NCI-H1694 (cell line): ENCODE data around the gene RPL39.
"Not testable (repeated sequence)": the region's sequence is repeated elsewhere in the genome, so short reads cannot be mapped to it uniquely, and the experiment has no call there.

Experiments used
- DNase-seq: peaks from one replicate; lab custom pipeline; 2025; lab: John Stamatoyannopoulos, UW

The RPL39 gene

GRCh38 chrX:119791437-119792231 lies at the start of gene RPL39:
Gene RPL39, minus strand, starts transcription at chrX:119791630. Its CDS starts 54 bp downstream, at chrX:119791576.
- DNase-seq: peak; percentile 91

GRCh38 chrX:119833905-119834304 lies 42.5 kb upstream of the RPL39 start:
- no peak for DNase-seq

- DNase-seq: no peak
Observed at GRCh38 chrX:119828446-119828845, 37.0 kb upstream of the RPL39 start.

DNA sequence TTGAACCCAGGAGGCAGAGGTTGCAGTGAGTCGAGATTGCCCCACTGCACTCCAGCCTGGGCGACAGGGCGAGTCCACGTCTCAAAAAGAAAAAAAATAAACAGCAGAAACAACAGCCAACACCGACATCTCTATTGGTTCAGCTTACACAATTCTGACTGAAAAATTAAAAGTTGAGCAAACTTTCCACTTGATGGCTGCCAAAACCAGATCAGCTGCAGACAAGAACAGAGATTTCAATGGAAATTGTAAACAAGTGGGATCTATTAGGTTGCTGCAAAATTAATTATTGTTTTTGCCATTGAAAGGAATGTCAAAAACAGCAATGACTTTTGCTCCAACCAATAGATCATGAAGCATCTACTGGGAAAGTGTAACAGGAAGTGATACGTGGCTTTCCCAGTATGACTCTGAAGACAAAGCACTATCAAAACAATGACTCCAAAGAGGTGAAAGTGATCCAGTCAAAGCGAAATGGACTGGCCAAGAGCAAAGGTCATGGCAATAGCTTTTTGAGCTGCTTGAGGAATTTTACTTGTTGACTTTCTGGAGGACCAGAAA lies 35.0 kb upstream of the RPL39 start:
- DNase-seq: no peak

- not testable (repeated sequence) for DNase-seq
Observed at GRCh38 chrX:119824221-119824620, 32.8 kb upstream of the RPL39 start.

DNA sequence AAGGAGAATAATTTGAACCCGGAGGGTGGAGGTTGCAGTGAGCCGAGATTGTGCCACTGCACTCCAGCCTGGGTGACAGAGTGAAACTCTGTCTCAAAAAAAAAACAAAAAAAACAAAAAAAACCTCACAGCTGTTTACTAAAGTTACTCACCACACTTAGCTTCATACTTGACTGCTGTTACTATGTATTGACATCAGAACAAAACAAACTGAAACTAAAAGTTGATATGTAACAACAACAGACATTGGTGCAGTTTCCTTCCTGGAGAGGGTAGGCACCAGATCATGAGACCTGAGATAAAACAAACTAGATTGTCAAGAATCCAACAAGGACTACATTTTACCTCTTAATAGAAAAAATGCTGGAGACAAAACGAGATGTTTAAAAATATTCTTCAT lies 30.3 kb upstream of the RPL39 start:
- not testable (repeated sequence) for DNase-seq

- no peak for DNase-seq
Observed at GRCh38 chrX:119817130-119817690, 25.8 kb upstream of the RPL39 start.

DNA sequence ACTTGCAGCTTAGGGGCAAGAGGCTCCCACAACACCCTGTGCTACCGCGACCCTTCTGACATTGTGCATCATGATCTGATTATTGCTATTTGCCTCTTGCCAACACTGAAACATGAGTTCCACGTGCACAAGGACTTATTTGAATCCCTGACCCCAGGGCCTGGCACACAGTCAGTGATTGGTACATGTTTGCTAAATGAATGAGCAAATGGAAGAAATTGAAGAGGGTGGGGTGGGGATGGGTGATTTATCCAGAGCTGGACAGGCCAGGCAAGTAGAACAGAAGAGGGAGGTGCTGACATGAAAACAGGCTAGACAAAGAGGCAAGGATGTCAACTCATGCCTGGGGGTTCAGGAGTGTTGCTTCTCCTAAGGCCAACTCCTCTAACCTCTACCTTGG lies 24.9 kb upstream of the RPL39 start:
- no peak for DNase-seq

- DNase-seq: no peak
Observed at GRCh38 chrX:119809185-119809666, 17.8 kb upstream of the RPL39 start.

DNA sequence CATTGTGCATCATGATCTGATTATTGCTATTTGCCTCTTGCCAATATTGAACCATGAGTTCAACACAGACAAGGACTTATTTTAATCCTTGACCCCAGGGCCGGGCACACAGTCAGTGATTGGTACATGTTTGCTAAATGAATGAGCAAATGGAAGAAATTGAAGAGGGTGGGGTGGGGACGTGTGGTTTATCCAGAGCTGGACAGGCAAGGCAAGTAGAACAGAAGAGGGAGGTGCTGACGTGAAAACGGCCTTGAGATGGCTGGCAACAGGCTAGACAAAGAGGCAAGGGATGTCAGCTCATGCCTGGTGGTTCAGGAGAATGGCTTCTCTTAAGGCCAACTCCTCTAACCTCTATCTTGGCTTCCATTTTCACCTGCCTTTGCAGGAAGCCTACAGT lies 17.0 kb upstream of the RPL39 start:
- not testable (repeated sequence) for DNase-seq

GRCh38 chrX:119802546-119802945 lies 11.1 kb upstream of the RPL39 start:
- no peak for DNase-seq

GRCh38 chrX:119801253-119802221 lies 10.1 kb upstream of the RPL39 start:
- DNase-seq: no peak

DNA sequence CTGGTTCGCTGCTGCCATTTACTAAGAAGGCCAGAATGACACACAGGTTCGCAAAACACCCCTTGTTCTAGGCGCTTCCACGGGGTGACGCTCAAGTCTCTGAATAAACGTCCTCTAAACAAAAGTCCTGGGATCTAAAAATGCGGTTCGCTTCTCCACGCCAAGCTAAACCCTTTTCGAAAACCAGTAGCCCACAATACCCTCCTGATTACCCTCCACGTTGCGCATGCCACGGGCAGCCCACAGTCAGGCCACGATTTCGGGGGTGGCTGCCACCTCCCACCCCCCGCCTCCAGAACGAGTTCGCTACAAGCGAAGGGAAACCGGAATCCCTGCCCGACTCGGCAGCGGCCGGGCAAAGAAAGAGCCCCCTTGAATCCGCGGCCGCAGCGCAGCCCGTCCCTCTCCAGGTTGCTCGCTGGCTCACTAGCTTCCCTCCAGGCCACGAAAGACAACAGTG lies 423 bp downstream of the RPL39 start:
- DNase-seq: peak; percentile 8

GRCh38 chrX:119784747-119785446 lies 6.5 kb downstream of the RPL39 start:
- peak; percentile 3 for DNase-seq

DNA sequence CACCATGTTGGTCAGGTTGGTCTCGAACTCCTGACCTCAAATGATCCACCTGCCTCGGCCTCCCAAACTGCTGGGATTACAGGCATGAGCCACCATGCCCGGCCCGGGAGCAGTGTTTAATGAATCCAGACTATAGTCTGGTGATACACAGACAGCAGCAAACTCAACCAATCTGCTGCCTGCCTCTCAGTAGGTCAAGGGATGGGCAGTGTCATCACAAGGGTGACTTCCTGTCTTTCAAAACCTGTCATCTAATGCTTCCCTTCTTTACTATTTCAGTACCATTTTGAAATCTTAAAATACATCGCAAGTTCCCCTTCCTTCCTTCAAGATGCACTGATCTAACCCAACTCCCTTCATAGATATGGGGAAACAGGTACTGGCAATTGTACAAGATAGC lies 8.4 kb downstream of the RPL39 start:
- no peak for DNase-seq

GRCh38 chrX:119778829-119779228 lies 12.6 kb downstream of the RPL39 start:
- DNase-seq: no peak

- DNase-seq: no peak
Observed at GRCh38 chrX:119775517-119776238, 15.8 kb downstream of the RPL39 start.

- DNase-seq: not testable (repeated sequence)
Observed at GRCh38 chrX:119769388-119769787, 22.0 kb downstream of the RPL39 start.

DNA sequence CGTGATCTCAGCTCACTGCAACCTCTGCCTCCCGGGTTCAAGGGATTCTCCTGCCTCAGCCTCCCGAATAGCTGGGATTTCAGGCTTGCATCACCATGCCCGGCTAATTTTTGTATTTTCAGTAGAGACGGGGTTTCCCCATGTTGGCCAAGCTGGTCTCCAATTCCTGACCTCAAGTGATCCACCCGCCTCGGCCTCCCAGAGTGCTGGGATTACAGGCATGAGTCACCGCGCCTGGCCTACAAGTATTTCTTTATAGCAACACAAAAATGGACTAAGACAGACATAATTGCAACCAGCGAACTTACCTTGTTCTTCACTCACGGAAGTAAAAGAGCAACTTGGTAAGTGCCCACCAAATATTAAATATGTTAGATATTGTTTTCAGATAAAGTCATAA lies 23.0 kb downstream of the RPL39 start:
- not testable (repeated sequence) for DNase-seq

- no peak for DNase-seq
Observed at GRCh38 chrX:119763836-119764387, 27.5 kb downstream of the RPL39 start.
